Epithelial cell of proximal tubule (primary cell): ENCODE measurements around the gene GUCD1. TPM values are rescaled to one million over a fixed set of nuclear protein-coding genes. Genes with fewer than 3 reads are reported as not detected.

Source experiments
- DNase-seq: peaks from one replicate; pipeline ENCODE4 v3.0.0-alpha.2; 2011; ENCODE audit warnings: low read depth
- H3K4me3 ChIP-seq: 2 replicates; pipeline ENCODE4 v1.5.1; 2011; ENCODE audit warnings: low read depth, mild to moderate bottlenecking, low read length
- CTCF ChIP-seq: conservative IDR thresholded peaks from 2 replicates; pipeline ENCODE4 v1.5.1; 2012; ENCODE audit warnings: low read depth, mild to moderate bottlenecking, low read length
- total RNA-seq: library from RNA; depleted of rRNA; stranded (reverse); fragments of >200 nt; gene quantifications from 2 replicates; pipeline ENCODE4 v1.2.3, GENCODE V29; 2015

Gene GUCD1
- total RNA-seq, 1 donor from 2014 or later: 102 TPM

- H3K4me3 ChIP-seq: no peak overlapping the region
- no peak for DNase-seq
- TF ChIP-seq CTCF: no peak
These were observed 55.1 kb downstream of the GUCD1 start for GRCh38 chr22:24499706-24500276.

- TF ChIP-seq CTCF: no peak
- no peak for DNase-seq
These were observed 56.1 kb downstream of the GUCD1 start for GRCh38 chr22:24498824-24499223.

DNA sequence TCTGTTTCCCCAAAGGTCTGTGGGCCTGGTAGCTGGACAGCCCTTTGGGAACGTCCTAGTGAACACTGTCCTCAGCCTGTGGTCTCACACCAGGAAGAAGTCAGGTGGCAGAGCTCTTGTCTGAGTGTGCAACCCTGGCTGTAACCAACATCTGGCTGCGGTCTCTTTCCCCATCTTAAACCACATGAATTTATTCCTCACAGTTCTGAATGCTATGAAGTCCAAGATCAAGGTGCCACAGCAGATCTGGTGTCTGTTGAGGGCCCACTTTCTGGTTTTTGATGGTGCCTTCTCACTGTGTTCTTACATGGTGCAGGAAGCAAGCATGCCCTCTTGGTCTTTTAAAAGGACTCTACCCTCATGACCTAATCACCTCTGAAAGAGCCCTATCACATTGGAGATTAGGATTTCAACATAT, 57.1 kb downstream of the GUCD1 start:
- no peak overlapping the region for H3K4me3 ChIP-seq
- DNase-seq: no peak
- TF ChIP-seq CTCF: no peak

More at GRCh38 chr22:24498824-24499223, 56.1 kb downstream of the GUCD1 start:
- no peak overlapping the region for H3K4me3 ChIP-seq

DNA sequence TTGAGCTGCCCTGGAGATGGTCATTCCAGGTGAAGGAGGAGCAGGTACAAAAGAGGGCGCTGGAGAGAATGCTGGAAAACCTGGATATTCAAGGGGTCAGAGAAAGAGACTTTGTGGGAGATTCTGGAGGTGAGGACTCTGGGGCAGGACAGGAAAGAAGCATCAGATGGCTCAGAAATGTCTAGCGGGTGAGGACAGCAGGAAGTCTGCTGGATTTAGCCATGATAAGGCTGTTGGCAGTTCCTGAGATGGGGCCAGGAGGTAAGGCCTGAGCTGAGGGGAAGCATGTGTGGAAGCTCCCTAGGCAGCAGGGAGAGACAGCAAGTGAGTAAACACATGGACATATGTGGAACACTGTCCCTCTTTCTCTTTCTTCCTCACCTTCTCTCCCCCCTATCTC, 58.3 kb downstream of the GUCD1 start:
- no peak overlapping the region for H3K4me3 ChIP-seq
- no peak for TF ChIP-seq CTCF
- DNase-seq: no peak

- H3K4me3 ChIP-seq: no peak overlapping the region
- DNase-seq: no peak
- TF ChIP-seq CTCF: no peak
These were observed 58.7 kb downstream of the GUCD1 start for GRCh38 chr22:24496234-24496633.

DNA sequence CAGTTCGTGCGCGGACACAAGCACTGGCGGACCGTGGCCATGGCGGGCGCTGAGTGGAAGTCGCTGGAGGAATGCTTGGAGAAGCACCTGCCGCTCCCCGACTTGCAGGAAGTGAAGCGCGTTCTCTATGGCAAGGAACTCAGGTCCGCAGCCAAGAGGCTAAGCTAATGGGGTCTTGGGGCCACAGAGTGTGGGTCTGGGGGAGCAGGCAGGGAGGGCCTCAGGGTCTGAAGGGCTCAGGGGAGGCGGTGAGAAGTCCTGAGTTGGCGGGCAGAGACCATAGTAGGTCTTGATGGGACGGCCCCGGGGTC, 59.6 kb downstream of the GUCD1 start:
- no peak for DNase-seq
- H3K4me3 ChIP-seq: peak overlapping the region; percentile 48
- no peak for TF ChIP-seq CTCF

DNA sequence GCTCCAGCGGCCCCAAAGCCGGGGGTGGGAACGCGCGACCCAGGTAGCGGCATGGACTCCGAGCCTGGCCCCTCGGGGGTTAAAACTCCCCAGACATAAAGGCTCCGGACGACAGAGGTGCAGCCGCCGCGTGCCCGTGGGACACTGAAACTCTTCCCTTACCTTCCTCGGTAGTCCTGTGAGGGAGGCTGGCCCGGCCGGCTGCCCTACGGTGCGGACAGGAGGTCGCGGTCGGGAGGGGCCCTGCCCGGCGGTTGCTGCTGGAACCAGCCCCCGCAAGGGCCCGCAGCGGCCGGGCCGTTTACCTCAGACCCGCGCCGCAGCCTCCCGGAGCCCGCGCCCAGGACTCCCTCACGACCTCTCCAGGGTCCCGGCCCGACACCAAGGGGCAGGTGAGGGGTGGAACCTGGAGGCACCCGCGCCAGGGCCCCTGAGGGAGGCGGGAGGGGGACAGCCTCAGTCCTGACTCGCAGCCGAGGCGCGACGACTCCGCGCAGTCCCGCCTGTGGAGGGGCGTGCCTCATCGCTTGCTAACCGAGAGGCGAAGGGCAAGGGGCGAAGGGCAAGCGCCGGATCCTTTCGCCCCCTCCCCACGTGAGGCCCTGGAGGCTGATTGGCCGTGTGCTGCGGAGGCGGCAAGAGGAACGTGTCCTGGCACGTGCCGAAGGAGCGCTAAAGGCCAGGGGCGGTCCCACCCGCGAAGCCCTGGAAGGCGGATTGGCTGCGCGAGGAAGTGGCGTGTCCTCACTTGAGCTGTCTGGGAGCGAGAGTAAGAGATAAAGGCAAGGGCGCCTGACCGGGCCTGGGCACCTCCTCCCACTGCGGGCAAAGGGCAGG, 60.2 kb downstream of the GUCD1 start, which contains the start of gene UPB1:
Gene UPB1 (plus strand): TSS at position 805 of the 837 bp plus-strand sequence. CDS start 72 bp downstream, outside the sequence.
- DNase-seq: no peak
- no peak for TF ChIP-seq CTCF
- H3K4me3 ChIP-seq: peak within 1 kb of the TSS; percentile 48
